Skeletal muscle cell (primary cell): ENCODE data around the gene HOXC5.

ENCODE experiments used
- DNase-seq: peaks from one replicate; pipeline ENCODE4 v3.0.0-alpha.2; 2010; ENCODE audit warnings: low read depth
- H3K4me3 ChIP-seq: 2 replicates; pipeline ENCODE4 v1.5.1; 2011; ENCODE audit warnings: low read depth, mild to moderate bottlenecking, control low read depth, low read length, moderate library complexity

The HOXC5 gene

DNA sequence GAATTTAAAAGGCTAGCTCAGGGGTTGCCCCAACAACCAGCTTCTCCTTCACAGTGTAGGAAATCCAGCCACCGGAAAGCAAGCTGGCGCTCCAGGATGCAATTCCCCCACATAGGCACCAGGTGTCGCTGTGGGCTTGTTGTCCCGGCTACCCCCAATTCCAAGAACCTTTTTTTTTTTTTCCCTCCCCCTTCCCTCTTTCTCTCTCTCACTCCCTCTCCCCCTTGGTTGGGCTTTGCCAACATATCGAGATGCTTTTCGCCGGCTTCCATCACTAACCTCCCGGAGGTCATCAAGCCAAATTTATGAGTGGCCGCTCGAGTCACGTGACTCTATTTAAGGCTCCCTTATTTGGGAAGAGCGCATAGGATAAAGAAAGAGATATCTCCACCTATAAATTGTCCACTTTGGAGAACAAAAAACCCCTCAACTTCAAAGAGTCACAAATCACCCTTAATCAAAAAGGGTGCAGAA, at the start of gene HOXC5:
HOXC5 (plus strand) TSS at position 424 of the 474 bp plus-strand sequence. CDS start 73 bp downstream, outside the sequence.
- peak; percentile 61 for DNase-seq
- peak within 1 kb of the TSS; percentile 37 for H3K4me3 ChIP-seq

DNA sequence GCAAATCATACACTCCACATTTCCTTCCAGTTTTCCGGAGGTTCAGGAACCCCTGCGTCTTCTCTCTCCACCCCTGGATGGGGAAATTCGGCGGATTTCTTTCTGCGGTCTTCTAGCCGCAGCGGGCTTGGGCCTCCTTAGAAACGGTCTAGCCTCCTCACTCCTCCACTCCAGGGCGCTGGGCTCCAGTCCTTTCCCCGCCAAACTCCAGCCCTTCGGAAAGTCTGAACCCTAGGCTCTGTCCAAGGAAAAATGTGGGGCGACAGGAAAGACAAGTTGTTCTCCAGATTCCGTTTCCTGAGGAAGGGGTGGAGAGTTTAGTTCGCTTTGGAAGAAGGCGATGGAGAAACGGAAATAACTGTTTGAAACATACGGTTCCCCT, 49.3 kb upstream of the HOXC5 start:
- no peak for DNase-seq
- H3K4me3 ChIP-seq, result peak overlapping the region; percentile 70

DNA sequence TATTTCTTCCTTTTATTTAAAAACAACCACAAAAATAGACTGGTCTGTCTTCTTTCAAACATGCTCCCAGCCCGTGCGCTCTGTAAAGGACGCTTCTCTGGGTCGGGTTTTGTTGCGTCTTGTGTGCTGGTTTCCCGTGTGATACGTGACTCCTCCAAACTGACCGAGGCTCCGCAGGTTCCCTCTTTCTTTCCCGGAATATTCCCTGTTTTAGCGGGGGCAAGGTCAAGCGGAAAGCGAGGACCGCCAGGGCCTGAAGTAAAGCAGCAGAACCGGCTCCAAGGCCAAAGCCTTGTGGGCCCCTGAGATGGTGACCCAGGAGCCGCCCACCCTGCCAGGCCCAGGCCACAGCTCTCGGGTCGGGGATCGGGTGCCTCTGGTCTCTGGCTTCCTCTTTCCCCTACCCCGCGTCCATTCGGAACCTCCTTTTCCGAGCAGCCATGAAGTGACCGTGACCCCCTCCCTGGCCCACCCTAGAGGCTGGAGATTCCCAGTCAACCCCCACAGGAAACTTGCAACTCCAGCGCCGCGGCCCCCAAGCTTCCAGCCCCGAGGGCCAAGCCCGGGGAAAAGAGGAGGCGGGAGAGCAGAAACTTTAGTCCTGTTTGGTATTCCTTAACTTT, 48.8 kb upstream of the HOXC5 start:
- peak overlapping the region; percentile 70 for H3K4me3 ChIP-seq
- no peak for DNase-seq

DNA sequence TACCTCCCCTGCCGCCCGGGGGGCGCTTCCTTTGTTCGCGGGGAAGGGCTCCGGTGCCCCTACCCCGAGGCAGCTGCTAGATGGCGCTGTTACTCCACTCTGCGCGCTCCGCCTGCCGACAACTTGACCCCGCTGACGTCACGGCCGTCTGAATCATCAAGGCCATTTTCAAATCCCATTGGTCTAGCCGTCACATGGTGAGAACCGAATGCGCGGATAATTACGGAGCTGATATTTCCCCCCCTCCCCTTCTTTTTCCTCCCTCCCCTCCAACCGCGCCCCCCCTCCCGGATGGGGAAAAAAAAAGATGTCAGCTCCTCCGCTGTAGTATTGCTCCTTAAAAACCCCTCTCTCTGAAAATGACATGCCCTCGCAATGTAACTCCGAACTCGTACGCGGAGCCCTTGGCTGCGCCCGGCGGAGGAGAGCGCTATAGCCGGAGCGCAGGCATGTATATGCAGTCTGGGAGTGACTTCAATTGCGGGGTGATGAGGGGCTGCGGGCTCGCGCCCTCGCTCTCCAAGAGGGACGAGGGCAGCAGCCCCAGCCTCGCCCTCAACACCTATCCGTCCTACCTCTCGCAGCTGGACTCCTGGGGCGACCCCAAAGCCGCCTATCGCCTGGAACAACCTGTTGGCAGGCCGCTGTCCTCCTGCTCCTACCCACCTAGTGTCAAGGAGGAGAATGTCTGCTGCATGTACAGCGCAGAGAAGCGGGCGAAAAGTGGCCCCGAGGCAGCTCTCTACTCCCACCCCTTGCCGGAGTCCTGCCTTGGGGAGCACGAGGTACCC, 47.8 kb upstream of the HOXC5 start, which contains the start of gene HOXC10:
HOXC10 (plus strand) TSS at position 246 of the 791 bp plus-strand sequence; CDS start at position 360, 114 bp downstream.
- peak; percentile 95 for DNase-seq
- peak within 1 kb of the TSS; percentile 71 for H3K4me3 ChIP-seq

DNA sequence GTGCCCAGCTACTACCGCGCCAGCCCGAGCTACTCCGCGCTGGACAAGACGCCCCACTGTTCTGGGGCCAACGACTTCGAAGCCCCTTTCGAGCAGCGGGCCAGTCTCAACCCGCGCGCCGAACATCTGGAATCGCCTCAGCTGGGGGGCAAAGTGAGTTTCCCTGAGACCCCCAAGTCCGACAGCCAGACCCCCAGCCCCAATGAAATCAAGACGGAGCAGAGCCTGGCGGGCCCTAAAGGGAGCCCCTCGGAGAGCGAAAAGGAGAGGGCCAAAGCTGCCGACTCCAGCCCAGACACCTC, 47.2 kb upstream of the HOXC5 start:
- peak overlapping the region; percentile 71 for H3K4me3 ChIP-seq
- no peak for DNase-seq

DNA sequence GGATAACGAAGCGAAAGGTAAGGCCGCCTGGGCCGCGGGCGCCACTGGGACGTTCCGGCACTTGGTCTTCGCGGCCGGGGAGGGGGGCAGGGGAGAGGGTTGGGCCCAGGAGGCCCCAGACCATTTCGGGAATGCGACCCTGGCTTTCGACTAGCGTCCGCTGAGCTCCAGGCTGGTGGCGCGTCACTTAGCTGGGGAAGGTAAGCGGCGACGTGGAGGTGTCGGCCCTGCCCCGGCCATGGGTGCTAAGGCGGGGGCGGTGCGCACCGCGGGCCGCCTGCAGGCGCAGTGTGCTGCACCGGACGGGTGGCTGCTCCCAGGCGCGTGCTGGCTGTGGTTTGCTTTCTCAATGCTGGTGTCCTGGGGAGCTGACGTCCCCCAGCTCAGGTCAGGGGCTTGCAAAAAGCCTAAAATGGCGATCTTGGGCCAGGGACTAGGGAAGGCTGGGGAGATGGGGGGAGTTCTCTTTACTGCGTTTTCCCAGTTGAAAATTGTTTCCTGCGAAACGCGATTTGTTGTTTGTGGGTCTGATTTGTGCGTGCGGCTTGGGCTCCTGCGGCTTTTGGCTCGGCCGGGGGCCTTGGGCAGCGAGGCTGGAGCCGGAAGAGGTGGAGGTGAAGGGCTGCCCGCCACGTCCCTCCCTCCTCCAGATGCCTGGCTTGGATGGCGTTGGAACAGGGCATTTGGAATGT, 46.7 kb upstream of the HOXC5 start:
- H3K4me3 ChIP-seq, result peak overlapping the region; percentile 71
- no peak for DNase-seq

DNA sequence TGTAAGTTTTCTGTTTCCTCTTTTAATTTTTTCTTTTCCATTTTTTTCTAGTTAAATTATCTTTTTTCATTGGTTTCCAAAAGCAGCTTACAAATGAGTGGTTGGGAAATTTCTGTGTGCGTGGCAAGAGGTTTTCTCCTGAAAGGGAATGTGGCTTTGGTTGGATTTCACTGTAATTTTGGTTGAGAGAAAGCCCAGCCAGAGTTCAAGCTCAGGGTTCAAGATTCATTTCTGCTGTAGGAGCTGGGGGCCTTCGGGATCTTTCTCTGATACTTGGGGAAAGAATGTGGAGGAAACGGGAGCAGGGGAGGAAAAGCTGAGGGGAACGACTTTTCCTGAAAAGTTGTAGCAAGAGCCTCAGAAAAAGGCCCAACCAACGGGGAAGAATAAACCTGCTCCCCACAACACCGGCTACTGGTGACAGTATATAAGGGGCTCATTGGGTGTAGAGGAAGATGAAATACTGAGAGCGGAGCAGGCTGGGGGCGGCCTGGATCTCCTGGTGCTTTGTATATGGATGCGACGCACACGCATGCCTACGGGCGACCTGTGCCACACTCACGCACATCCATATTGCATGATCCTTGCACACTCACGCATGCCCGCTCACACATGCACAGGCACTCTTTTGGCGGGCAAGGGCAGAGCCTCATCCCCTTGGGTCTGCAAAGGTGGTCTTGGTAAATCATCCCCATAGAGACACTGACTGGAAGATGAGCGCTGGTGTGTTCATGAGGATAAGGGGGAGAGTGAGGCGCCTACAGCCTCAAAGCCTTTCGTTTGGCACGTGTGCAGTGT, 46.0 kb upstream of the HOXC5 start:
- H3K4me3 ChIP-seq, result peak overlapping the region; percentile 71
- DNase-seq, result no peak

DNA sequence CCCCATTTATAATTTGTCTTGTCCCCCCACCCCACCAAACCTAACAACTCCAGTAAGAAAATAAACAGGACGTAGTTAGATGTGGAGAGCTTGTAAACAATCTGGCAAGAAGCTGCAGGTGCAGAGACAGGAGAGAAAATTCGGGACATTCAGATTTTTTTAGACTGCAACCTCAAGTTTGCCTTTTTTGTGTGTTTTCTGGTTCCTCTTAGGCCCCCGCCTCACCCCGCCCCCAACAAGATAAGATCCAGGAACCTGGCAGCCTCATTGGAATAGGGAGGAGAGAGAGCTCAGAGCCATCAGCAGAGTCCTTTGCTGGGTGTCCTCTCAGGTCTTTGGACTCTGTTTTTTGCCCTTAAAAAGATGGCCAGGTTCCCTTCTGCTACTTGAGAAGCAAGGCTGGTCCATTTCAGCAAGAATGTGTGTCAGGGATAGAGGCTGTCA, 45.0 kb upstream of the HOXC5 start:
- no peak for DNase-seq
- H3K4me3 ChIP-seq, result peak overlapping the region; percentile 71

DNA sequence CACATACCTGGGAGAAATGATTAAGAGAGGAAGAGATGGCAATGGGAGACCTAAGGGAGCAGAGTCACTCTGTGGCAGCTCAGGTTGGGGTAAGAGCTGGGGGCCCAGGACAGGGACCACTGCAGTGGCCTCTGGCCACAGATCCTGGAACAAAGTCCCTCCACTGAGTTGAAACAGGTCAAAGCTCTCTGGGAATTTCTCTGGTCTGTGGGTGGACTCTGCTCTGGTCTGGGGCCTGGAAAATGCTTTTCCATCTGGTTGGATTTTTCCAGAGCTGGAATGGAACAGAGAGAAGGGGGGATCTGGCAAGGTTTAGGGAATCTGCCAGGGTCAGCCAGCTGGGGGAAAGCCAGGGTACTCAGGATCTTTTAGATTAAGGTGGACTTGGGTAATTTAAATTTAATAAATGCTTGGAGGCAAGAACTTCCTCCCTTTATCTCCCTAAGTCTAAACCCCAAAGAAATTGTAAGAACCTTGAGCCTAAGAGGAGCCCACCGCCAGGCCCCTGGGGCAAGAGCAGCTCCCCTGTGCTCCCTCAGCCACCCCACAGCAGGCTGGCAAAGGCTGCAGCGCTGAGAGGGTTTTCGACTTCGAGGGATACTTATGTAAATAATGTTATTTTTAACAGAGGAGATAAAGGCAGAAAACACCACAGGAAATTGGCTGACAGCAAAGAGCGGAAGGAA, 44.2 kb upstream of the HOXC5 start:
- no peak for DNase-seq
- peak overlapping the region; percentile 71 for H3K4me3 ChIP-seq

DNA sequence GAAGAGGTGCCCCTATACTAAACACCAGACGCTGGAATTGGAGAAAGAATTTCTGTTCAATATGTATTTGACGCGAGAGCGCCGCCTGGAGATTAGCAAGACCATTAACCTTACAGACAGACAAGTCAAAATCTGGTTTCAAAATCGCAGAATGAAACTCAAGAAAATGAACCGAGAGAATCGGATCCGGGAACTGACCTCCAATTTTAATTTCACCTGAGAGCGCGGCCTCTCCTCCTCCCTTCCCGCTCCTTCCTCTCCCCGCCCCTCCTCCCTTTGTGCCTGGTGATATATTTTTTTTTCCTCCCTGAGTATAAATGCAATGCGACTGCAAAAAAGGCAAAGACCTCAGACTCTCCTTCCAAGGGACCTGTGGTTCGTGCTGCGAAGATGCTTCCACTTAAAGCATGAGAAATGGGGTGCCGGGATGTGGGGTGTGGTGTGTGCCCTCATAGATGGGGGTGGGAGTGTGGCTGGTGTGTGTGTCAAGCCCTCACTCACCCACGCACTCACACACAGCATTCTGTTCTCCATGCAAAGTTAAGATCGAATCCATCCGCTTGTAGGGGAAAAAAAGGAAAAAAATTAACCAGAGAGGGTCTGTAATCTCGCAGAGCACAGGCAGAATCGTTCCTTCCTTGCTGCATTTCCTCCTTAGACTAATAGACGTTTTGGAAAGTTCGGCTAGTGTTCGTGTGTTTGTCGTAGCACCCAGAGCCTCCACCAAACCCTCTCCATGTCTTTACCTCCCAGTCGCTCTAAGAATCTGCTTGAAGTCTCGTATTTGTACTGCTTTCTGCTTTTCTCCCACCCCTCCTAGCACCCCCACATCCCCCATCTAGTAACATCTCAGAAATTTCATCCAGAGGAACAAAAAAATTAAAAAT, 43.4 kb upstream of the HOXC5 start:
- H3K4me3 ChIP-seq, result peak overlapping the region; percentile 71
- DNase-seq, result peak; percentile 76

DNA sequence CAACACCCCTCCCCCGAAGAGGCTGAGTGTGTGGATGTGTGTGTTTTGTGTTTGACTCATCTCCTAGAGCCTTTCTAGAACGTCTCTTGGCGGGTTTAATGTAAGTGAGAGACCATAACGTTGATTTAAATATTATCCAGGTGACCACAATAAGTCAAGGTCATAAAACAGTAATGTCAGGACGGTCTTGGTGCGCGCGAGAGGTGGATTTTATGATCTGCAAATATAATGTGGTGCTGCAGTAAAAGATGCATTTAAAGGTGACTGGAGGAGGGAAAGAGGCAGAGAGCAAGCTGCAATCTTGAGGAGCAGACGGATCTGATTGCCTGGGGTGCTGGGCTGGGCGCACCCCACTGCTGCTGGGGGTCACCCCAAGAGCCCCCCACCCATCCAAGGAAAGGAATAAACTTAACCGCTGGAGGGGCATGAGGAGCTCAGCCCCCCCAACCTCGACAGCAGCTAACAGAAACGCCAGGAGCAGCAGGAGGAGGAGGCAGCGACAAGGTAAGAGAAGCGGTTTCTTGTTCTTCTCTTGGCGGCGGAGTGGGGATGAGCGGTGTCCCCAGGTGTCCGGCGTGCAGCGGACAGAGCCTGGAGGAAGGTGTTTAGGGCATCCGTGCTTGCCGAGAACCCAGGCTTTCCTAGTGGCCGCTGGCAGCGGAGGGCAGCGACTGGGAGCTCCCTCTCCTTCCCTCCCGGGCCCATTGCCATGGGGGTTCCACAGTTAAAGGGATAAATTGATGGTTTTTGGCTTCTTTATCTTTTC, 42.4 kb upstream of the HOXC5 start:
- peak overlapping the region; percentile 71 for H3K4me3 ChIP-seq
- no peak for DNase-seq

DNA sequence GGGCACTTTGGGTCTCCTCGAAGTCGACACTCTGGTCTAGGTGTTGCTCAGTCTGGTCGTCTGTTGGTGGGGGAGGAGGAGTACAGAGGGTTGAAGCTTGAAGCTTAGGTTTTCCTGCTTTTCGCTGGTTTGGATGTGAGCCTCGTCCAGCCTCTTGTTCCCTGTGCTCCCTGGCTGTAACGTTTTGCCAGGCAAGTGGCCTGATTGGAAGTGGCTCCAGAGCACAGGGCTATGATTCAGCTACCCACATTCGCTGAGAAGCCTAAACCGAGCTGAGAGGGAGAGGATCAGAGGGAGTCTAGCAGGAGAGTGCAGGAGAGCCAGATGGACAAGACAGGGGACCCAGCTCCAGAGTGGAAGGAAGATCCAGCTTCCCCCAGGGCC, 41.8 kb upstream of the HOXC5 start:
- peak overlapping the region; percentile 71 for H3K4me3 ChIP-seq
- peak; percentile 65 for DNase-seq

DNA sequence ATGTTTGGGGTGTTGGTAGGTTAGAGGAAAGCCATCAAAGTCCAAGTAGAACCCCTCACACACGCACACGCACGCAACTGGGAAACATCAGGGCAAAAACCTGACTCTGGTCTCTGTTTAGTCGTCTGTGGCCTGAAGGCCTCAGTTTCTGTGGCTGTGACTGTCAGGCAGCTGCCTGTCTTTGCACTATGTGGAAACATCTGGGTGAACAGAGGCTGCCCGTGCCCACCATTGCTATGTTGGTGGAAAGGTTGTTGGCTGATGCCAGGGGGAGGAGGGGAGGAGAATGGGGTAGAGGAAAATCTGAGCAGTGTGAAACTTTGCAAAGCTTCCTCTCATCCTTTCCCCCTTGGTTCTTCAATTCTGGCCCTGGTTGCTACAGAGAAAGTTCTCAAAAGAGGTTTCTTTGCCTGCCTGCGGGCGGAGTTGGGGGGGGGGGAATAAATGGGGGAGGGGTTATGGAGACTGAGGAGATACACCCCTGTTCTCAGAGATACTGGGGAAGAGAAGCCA, 40.4 kb upstream of the HOXC5 start:
- peak overlapping the region; percentile 71 for H3K4me3 ChIP-seq
- DNase-seq, result no peak

DNA sequence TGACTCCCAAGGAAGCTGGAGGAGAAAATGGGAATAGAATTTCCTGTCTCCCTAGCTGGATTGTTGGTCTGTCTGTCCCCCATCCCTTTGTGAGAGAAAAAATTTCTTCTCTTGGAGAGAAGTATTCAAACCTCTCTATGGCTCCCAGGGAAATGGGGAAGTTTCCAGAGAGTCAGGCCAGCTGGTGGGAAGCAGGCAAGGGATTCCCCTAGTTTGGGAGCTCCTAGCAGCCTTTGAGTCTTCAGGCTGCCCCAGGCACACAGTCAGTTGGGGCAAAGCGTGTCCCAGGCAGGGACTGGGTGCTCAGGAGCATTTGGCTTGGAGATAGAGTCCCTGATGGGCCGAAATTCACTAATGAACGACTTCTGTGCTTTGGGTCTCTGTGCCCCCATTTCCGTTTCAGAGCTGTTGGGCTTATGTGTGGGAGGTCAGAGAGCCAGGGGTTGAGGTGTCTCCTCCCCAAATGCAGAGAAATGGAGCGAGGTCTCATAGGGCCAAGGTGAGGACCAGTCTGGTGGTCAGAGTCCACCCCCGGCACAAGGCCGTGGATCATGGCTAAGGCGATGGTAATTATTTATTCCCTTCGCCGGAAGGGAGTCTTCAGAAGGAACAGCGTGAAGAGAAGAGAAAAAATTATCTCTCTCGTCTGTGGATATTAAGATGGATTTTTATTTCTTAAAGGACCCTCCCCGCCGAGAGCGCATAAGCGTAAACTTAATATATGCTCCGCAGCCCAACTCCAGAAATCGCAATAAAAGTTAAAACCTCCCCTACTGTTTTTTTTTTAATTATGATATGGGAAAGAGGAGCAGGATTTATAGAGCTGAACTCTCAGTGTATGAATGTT, 39.5 kb upstream of the HOXC5 start:
- DNase-seq, result no peak
- H3K4me3 ChIP-seq, result peak overlapping the region; percentile 71

DNA sequence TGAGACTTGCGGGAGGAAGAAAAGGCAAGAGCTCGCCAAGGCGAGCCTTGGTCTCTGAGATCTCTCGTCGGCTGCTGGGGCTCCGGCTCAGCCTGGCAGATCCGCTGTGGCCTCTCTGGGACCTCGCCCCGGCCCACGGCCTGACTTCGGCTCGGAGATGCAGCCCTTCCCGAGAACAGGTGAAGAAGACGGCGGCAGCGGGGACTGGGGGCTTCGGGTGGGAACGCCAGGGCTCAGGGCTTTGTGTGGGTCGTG, 38.9 kb upstream of the HOXC5 start:
- H3K4me3 ChIP-seq, result peak overlapping the region; percentile 71
- DNase-seq, result no peak

DNA sequence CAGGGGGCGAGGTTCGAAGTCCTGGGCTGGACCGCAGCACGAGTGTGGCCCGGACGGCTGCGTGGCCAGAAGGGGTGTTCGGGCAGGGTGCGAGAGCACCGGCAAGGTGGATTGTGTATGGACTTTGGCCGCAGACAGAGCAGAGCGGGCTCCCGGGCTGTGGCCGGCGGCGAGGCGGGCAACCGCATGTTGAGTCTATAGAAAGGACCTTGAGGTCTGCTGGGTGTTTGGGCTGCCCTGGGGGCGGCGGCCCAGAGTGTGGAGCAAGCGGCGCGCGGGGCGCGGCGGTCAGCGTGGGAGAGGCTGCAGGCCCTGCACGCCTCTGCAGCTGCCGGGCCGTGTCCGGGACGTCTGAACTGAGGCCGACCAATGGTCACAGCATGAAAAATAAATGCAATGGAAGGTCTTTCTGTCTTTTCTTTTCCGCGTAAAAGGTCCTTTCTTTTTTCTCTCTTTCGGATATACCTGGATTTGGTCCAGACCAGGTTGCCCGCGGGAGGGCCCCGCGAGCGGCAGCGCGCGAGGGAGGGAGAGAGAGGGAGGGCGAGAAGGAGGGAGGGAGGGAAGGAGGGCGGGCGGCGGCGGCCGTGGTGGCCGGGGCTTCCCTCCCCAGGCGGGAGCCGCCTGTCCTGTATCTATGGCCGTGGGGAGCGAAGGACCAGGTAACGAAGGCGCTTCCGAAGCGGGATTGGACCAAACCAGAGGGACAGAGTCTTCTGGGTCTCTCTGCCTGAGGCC, 38.4 kb upstream of the HOXC5 start:
- no peak for DNase-seq
- peak overlapping the region; percentile 71 for H3K4me3 ChIP-seq
